Occipital lobe (tissue), 2 donors: Measurements from ENCODE around the gene METTL5. TPM values are rescaled to one million over a fixed set of nuclear protein-coding genes. Genes with fewer than 3 reads are reported as not detected.
"Not testable (repeated sequence)": the region's sequence is repeated elsewhere in the genome, so short reads cannot be mapped to it uniquely, and the experiment has no call there.

Source experiments
- DNase-seq: peaks from one replicate; lab custom pipeline; 2025; lab: John Stamatoyannopoulos, UW
- total RNA-seq: library from RNA; depleted of rRNA; stranded (reverse); fragments of >200 nt; gene quantifications from one replicate; pipeline ENCODE4 v1.2.3, GENCODE V29; 2014

METTL5 gene
- 37.1 TPM for total RNA-seq

DNA sequence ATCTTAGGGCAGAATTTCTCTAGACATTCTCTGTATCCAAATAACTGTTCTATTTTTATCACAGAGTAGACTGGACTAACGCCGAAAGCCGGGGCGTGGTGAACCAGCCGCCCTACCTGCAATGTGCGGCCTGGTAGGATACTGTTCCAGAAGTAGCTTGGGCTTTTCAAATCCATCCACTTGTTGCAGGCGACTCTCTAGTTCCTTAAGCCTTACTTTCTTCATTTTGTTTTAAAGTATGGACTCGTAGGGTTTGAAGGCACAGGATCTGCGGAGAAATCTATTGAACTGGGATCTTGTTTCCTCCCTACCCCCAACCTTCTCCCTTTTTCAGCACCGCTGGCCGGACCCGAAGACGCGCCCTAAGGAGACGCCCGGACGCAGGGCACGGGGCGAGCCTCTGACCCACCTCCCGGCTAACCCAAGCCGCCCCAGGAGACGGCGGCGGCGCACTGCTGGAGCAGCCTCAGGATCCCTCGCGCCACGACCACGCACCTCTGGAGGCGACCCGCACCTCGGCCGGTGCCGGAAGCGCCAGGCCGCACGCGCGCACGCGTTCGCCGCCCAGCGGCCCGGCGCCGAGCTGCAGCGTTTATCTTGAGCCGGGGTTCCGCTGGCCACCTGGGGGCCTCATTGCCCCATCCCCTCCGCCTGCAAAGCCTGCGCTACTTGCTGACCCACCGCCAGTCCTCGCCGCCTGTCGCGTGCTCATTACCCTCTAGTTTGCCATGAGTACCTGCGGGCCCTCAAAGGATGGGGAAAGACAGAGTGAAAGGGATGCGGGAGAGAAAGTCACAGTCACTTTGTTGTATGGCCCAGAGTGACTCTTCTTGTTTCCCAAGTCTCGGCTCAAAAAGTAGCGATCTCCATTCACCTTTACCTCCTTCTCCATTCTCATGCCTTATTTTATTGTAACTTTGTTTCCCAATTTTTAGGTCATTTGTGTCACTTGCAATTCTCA is at the start of gene METTL5:
Gene METTL5, minus strand, starts transcription at position 533 of the 961 bp plus-strand sequence. Its CDS starts 308 bp downstream, at position 225.
- DNase-seq: peak; percentile 80

DNA sequence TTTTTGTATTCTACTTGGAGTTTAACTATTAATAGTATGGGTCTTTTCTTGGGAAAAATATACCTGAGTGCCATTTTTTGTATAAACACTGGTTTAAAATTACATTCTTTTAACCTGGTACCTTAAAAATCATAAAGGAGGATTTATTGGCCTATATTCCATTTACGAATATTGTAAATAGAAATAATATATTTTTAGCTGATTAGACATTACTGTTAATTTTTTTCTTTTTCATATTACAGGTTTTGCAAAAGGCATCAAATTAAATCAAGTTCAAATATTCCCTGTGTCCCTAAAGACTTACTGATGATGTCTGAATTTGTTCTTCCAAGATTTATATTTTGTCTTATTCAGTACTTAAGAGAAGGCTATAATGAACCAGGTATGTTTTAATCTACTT is 47.3 kb upstream of the METTL5 start:
- no peak for DNase-seq

DNA sequence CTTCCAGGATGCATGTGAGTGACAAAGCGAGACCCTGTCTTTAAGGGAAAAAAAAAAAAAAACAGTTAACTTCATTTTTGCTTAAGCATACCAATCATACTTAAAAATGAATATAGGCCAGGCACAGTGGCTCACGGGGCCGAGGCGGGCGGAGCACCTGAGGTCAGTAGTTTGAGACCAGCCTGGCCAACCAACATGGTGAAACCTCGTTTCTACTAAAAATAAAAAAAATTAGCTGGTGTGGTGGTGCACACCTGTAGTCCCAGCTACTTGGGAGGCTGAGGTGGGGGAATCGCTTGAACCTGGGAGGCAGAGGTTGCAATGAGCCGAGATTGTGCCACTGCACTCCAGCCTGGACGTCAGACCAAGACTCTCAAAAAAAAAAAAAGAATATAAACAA is 46.7 kb upstream of the METTL5 start:
- not testable (repeated sequence) for DNase-seq

DNA sequence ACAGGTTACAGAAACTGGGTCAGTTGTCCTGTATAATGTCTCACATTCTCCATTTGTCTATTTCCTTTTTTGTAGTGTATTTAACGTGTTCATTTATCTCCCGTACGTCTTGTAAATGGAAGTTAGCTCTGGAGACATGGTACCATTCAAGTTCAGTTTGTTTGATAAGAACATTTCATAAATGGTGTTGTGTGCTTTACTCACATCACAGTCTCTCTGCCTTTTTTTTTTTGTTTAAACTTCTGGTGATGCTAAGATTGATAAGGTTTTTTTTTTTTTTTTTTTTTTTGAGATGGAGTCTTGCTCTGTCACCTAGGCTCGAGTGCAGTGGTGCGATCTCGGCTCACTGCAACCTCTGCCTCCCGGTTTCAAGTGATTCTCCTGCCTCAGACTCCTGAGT is 44.2 kb upstream of the METTL5 start:
- DNase-seq: no peak

DNA sequence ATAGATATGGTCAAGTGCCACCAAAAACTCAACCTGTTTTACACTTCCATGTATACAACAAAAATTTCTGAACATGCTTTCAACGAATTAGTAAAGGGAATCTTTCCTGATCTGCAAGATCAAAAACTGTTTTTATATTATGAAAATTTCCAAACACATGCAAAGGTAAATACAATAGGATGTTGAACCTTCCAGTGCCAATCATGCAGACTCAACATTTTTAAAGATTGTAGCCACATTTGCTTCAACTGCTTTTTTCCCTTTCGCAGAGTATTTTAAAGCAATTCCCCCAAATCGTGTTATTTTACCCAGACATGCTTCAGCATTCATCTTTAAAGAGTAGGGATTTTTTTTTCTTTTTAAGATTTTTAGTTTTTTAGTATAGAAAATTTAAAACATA is 42.9 kb upstream of the METTL5 start:
- no peak for DNase-seq

DNA sequence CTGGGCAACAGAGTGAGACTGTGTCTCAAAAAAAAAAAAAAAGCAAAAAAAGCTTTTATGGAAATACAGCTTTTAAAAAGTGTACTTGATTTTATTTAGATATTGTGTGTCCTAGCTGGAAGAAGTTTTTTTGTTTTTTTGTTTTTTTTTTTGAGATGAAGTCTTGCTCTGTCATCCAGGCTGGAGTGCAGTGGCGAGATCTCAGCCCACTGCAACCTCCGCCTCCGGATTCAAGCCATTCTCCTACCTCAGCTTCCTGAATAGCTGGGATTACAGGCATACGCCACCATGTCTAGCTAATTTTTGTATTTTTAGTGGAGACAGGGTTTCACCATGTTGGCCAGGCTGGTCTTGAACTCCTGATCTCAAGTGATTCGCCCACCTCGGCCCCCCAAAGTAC is 41.5 kb upstream of the METTL5 start:
- not testable (repeated sequence) for DNase-seq

DNA sequence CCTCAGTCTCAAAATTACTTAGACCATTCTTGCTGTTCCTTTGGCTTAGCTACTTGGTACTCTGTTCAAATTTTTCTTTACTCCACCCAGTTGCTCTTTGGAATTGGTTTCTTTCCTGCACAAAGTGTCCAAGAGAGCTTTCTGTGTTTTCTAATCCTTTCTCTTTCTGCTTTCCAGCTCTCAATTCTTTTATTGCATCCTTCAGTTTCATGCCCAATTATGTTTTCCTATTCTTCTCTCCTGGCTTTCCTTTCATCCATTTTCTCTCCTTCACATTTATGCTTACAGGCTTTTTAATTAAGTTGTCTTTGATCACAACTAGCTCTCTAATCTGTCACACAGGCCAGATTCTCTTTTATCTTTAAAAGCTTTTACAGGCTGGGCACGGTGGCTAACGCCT is 40.8 kb upstream of the METTL5 start:
- DNase-seq: no peak

DNA sequence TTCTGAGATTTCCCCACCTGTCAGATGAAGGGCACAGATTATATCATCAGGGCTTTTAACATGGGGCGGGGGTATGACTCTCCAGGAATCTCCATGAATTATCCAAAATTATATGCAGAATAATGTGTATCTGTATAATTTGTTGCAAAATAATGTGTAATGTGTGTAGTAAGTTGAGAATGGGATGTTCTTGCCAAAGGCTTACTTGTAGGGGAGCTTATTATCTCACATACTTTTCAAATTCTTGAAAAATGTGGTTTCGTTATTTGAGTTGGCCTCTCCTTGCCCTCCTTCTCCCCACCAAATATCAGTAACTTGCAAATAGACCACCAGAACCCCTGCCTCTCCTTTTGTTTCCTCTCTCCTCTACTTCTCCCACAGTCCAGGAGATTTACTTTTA is 38.1 kb upstream of the METTL5 start:
- no peak for DNase-seq

DNA sequence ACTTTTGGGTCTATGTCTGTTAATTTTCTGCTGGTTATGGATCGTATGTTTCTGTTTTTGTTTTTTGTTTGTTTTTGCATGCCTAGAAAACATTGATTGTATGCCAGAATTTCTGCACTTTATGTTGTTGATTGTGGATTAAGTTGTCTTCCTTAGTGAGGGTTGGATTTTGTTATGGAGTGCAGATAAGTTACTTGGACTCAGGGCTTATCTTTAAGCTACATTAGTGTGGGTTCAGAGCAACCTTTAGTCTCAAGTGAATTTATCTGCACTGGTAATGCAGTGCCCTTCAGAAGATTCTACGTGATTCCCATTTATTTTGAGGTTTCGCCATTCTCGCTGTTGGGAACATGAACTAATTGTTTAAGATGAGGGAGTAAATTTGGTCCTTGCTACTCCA is 35.4 kb upstream of the METTL5 start:
- no peak for DNase-seq

DNA sequence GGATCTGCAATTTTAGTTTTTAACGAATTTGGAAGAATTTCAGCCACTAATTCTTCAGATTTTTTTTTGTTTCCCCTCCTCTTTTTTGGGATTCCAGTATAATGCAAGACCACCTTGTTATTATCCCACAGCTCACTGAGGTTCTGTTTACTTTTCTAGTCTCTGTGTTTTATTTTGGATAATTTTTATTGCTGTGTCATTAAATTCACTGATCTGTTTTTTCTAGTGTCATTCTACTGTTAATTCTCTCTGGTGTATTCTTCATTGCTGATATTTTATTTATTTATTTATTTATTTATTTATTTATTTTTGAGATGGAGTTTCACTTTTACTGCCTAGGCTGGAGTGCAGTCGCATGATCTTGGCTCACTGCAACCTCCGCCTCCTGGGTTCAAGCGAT is 34.7 kb upstream of the METTL5 start:
- no peak for DNase-seq

DNA sequence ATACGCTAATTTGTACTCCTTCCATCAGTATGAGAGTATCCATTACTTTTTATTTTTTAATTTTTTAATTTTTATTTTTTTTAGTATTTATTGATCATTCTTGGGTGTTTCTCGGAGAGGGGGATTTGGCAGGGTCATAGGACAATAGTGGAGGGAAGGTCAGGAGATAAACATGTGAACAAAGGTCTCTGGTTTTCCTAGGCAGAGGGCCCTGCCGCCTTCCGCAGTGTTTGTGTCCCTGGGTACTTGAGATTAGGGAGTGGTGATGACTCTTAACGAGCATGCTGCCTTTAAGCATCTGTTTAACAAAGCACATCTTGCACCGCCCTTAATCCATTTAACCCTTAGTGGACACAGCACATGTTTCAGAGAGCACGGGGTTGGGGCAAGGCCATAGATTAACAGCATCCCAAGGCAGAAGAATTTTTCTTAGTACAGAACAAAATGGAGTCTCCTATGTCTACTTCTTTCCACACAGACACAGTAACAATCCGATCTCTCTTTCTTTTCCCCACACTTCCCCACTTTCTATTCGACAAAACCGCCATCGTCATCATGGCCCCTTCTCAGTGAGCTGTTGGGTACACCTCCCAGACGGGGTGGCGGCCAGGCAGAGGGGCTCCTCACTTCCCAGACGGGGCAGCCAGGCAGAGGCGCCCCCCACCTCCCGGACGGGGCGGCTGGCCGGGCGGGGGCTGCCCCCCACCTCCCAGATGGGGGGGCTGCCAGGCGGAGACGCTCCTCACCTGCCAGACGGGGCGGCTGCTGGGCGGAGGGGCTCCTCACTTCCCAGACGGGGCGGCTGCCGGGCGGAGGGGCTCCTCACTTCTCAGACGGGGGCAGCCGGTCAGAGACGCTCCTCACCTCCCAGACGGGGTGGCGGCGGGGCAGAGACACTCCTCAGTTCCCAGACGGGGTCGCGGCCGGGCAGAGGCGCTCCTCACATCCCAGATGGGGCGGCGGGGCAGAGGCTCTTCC is 30.9 kb upstream of the METTL5 start:
- DNase-seq: not testable (repeated sequence)

DNA sequence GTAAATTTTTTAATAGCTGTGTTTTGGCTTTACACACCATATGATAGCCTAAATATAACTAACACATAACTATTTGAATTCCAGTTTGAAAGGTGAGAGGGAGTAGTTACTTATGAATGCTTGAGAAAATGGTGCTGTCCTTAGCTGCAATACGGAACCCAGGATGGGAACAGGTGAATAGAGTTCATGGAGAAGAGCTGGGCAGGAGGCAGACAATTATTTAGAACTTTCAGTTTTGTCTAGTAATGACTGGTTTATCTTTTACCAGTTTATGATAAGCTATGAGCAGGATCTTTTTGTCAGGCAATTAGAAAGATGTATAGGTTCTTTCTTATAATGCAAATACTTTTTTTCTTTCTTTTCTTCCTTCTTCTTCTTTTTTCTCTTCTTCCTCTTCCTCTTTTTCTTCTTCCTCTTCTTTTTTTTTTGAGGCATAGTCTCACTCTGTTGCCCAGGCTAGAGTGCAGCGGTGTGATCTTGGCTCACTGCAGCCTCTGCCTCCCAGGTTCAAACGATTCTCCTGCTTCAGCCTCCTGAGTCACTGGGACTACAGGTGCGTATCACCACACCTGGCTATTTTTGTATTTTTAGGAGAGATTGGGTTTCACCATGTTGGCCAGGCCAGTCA is 28.4 kb upstream of the METTL5 start:
- DNase-seq: no peak

DNA sequence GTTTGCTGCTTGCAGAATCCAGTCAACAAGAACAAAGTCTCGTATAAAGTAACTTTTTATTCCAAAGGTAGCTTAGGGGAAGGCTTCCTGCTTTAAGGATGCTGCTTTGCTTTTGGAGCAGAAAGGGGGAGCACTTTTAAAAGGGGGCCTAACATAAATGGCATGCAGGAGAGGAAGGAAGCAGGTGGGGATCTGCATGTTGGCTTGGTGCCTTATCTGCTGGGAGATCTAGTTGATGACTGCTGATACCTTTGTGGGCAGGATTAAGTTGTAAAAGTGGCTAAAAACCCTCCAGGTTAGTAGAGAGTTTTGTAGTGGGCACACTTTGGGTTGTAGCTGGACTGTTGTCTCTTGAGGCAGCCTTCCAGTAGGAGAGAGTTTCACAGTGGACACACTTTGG is 25.0 kb upstream of the METTL5 start:
- no peak for DNase-seq

DNA sequence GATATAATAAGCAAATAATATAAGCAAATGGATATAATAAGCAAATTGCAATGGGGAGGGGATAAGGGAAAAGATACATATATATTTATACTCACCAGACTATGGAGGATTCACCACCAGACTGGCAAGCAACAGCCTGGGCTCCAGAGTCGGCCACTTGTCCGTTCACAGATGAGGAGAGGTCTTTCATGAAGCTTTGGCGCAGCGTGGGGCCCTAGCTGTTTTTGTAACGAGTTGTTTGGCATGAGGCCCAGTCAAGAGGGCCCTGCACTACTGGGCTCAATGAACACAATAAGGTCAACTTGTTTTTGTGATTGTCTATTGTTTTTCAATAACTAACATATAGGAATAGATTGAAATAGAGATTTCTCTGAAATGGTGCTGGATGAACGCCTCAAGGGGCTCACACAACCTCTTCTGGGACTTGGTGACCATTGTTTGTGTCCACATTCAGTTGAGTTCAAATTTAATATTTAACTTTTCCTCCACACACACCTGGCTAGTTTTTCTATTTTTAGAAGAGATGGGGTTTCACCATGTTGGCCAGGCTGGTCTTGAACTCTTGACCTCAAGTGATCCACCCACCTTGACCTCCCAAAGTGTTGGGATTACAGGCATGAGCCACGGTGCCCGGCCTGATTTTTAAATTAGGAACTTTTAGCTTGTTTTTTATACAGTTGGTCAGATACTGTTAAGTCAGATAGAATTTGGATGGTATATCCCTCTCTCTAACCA is 24.4 kb upstream of the METTL5 start:
- peak; percentile 3 for DNase-seq

DNA sequence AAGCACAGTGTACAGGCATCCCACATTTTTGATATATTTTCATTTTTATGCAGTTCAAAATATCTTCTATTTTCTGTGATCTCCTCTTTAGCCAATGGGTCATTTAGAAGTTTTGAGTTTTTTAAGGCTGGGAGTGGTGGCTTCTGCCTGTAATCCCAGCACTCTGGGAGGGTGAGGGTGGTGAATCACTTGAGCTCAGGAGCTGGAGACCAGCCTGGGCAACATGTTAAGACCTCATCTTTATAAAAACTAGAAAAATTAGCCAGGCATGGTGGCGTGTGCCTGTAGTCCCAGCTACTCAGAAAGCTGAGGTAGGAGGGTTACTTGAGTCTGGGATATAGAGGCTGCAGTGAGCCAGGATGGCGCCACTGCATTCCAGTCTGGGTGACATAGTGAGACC is 20.3 kb upstream of the METTL5 start:
- no peak for DNase-seq

DNA sequence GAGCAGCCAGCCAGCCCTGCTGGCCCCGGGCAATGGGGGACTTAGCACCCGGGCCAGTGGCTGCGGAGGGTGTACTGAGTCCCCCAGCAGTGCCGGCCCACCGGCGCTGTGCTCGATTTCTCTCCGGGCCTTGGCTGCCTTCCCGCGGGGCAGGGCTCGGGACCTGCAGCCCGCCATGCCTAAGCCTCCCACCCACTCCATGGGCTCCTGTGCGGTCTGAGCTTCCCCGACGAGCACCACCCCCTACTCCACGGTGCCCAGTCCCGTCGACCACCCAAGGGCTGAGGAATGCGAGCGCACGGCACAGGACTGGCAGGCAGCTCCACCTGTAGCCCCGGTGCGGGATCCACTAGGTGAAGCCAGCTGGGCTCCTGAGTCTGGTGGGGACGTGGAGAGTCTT is 16.9 kb upstream of the METTL5 start:
- DNase-seq: not testable (repeated sequence)

DNA sequence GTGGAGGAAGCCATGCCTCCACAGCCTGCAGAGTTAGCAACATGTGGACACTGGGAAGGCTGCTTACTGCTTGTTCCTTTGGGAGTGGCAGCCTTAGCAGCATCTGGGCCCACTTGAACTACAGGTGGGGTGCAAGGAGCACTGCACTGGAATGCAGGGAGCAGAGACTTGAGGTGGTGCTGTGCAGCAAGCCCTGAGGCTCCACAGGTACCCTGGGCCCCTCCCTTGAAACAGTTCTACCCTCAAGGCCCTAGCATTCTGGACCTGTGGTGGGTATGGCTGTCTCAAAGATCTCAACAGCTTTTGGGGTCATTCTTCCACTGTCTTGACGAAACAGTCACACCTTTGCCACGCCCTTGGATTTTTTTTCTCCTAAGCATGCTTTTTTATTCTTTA is 16.0 kb upstream of the METTL5 start:
- no peak for DNase-seq

DNA sequence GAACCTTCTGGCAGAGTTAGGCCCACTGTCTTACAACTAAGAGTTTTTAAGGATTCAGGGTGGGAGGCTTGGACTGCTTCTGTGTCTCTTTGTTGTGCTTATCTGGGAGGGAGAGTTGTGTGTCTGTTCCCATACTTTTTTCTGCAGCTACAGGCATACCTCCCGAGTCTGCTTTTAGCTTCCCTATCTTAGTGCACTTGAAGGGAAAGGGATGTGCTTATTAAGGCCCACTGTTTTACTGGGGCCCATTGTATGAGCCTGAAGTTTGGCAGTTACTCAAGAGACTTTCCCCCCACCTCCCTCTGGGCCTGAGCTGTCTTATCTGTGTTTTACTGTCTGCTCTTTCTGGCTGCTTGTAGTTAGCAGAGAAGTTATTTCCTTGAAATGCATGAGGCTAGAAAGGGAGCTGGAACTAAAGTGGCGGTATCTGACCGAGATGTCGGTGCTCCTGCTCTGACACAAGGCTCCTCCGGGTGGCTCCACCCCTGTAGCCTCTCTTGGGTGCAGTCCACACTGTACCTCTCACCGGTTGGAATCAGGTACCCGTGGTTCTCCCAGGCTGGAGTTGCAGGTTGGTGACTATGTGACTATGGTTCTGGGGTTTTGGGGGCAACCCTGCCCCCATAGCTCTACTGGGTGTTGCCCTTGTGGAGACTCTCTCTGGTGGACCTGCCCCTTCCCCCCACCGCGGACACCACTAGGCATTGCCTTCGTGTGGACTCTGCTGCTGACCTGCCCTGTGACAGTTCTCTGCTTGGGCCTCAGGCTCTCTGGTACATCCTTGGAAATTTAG is 15.4 kb upstream of the METTL5 start:
- DNase-seq: no peak

DNA sequence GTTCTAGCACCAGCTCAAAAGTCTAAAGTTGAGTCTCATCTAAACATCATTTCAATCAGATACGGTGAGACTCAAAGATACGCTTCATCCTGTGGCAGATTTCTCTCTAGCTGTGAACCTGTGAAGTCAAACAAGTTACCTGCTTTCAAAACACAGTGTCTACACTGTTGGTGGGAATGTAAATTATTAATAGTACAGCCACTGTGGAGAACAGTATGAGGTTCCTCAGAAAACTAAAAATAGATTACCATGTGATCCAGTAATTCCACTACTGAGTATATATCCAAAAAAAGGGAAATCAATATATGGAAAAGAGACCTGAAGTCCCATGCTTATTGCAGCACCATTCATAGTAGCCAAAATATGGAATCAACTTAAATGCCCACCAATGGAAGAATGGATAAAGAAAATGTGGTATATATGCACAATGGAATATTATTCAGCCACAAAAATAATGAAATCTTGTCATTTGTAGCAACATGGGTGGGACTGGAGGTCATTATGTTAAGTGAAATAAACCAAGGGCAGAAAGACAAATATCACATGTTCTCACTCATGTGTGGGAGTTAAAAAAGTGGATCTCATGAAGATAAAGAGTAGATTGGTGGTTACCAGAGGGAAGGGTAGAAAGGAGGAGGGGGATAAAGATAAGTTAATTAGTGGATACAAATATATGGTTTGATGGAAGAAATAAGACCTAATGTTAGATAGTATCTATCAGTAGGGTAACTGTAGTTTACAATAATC is 14.2 kb upstream of the METTL5 start:
- no peak for DNase-seq
